ENCODE measurements around the gene ZNF644.

Gene ZNF644

DNA sequence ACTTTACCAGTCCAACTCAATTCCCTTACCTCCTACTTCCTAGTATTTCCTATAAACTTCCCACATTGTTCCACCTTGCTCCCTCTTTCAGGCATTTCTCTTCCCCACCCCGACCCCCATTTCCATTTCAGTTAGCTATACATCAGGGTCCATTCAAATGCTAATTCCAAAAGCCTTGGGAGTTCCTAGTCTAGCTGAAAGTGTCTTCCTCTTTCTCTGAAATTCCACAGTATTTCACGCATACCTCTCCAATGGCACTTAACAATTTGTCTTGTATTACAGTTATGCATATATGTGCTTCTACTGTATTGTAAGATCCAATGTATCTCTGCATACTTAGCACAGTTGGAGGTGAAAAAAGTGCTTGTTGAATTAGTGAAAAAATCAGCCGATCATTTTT is 94.9 kb downstream of the ZNF644 start:
- no peak for DNase-seq (ENCODE audit: low read depth in 2 of 2)
- no peak overlapping the region for H3K4me3 ChIP-seq (replicated peaks in 1 of 2; ENCODE audit: low read depth in 2 of 2, low read length in 2 of 2)

DNA sequence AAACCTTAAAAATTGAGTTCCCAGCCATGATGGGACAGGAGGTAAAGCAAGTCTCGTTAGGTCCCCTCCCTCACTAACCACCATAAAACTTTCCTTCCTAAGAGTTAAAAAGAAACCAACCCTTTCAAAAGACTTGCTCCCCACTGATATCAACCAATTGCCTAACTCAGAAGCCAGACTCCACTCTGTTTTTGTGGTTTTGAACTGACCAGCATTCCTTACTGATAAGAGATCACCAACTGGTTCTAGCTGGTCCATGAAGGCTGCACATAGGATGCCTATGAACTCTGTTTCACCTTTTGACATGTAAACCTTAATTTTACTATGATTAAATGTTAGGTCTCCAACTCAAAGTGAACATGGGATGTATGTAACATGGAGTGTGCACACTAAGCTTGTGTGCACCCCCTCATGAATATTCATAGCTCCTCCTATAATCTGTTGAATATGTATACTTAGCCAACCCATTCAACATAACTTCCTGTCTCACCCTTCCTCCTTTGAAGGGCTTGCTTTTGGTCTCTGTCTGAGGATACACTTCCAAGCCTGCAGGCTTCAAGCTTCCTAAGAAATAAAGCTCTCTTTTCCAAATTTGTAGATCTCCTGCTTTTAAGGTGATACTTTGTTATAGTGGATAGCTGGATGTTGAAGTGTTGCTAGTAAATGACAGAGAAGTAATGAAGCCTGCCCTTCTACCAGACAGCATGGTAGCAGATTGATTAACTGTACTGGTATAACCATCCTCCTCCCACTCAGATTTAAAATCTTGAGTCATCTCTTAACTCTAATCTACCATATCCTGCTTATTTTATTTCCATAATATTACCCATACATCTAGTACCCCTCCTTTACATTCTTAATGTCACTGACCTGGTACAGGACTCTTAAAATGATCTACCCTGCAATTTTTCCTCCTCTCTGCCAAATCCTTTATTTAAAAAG is 95.6 kb downstream of the ZNF644 start:
- no peak for TF ChIP-seq CTCF (IDR thresholded peaks at IDR 0.05; ENCODE audit: low read depth, low read length)

More for the DNA sequence above, 94.9 kb downstream of the ZNF644 start:
- no peak for TF ChIP-seq CTCF (IDR thresholded peaks at IDR 0.05; ENCODE audit: low read depth, low read length)

DNA sequence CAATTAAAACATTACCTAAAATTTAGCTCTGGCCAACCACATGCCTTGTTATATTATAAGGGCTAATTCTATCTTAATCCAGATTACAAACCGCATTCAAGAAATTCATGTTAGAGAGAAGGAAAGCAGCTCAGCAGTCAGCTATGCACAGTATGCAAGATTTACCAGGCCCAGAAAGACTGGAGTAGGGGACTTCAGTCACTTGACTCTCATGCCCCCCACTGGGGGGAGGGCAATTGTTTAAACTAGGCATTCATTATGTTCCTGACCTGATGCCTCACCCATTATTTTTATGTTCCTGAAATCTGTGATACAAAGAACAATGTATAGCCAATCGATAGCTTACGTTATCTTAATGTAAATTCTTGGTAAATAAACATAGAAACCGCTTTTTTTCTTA is 96.9 kb downstream of the ZNF644 start:
- H3K4me3 ChIP-seq (replicated peaks in 1 of 2; ENCODE audit: low read depth in 2 of 2, low read length in 2 of 2), result no peak overlapping the region
- TF ChIP-seq CTCF (IDR thresholded peaks at IDR 0.05; ENCODE audit: low read depth, low read length), result no peak
- no peak for DNase-seq (ENCODE audit: low read depth in 2 of 2)

More for the DNA sequence above, 95.6 kb downstream of the ZNF644 start:
- H3K4me3 ChIP-seq (replicated peaks in 1 of 2; ENCODE audit: low read depth in 2 of 2, low read length in 2 of 2), result no peak overlapping the region
- DNase-seq (ENCODE audit: low read depth in 2 of 2), result peak; percentile 59 to 68

DNA sequence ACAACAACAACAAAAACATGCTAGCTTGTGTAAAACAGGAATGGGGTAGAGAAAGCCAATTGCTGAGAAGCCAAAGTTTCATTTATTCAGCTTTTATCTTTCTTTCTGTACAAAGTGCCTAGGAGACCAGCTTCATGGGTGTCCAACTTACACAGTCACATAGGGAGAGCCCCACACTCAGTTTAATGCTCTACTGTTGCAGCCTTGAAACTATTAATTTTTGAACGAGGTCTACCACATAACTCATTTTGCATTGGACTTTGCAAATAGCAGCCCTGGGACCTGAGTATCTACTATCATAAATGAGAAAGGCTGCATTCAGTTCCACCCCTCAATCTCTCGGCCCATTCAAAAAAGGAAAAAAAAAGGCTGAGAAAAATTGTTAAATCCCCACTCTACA is 98.8 kb downstream of the ZNF644 start:
- no peak for DNase-seq (ENCODE audit: low read depth in 2 of 2)
- no peak for TF ChIP-seq CTCF (IDR thresholded peaks at IDR 0.05; ENCODE audit: low read depth, low read length)

GRCh38 chr1:90922202-90922601 is 99.6 kb downstream of the ZNF644 start:
- TF ChIP-seq CTCF (IDR thresholded peaks at IDR 0.05; ENCODE audit: low read depth, low read length), result no peak
- no peak overlapping the region for H3K4me3 ChIP-seq (replicated peaks in 1 of 2; ENCODE audit: low read depth in 2 of 2, low read length in 2 of 2)
- no peak for DNase-seq (ENCODE audit: low read depth in 2 of 2)

More for the DNA sequence above, 98.8 kb downstream of the ZNF644 start:
- H3K4me3 ChIP-seq (replicated peaks in 1 of 2; ENCODE audit: low read depth in 2 of 2, low read length in 2 of 2), result no peak overlapping the region

- no peak for TF ChIP-seq CTCF (IDR thresholded peaks at IDR 0.05; ENCODE audit: low read depth, low read length)
- no peak overlapping the region for H3K4me3 ChIP-seq (replicated peaks in 1 of 2; ENCODE audit: low read depth in 2 of 2, low read length in 2 of 2)
- DNase-seq (ENCODE audit: low read depth in 2 of 2), result peak in 1 of 2 donors; percentile 39
Observed at GRCh38 chr1:90919900-90920299, 101.9 kb downstream of the ZNF644 start.

Data from cardiac fibroblast (primary cell).